Measurements from ENCODE around the gene ARAP2. TPM values are rescaled to one million over a fixed set of nuclear protein-coding genes. Genes with fewer than 3 reads are reported as not detected.

The ARAP2 gene
- total RNA-seq, 1 donor from 2014 or later, result 52.8 TPM

DNA sequence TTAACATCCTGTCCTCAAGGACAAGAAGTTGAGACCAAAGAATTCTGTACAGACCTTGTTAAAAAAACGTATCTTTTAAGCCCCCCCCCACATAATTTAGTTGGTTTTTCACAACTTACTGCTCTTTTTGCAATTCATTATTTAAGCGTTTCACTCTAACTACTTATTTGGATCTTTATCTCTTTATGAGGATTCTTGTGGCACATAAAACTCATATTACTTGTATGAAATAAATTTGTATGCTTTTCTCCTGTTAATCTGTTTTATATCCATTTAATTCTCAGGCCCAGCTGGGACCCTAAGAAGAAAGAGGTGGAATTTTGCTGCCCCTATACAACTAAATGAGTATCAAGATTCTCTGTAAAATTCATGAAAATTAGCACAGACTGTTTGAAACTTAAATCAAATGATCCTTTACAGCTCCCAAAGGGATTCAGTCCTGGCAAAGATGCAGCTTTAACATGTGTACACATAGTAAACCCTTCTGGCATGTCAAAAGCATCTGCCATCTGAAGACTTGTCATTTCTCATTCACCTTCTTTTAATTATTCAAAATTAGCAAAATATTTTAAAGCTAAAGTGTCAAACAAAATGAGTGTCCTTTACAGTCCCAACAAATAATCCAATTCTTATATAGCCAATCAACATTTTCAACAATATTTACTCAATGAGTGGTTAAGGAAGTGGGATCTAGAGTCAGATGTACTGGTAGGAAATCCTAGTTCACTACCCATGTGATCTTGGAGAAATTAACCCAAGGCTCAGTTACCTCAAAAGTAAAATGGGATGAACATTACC is 17.7 kb downstream of the ARAP2 start:
- no peak for TF ChIP-seq POLR2AphosphoS5 (IDR thresholded peaks at IDR 0.05; ENCODE audit: insufficient read depth in 1 of 2, low read depth in 1 of 2)

DNA sequence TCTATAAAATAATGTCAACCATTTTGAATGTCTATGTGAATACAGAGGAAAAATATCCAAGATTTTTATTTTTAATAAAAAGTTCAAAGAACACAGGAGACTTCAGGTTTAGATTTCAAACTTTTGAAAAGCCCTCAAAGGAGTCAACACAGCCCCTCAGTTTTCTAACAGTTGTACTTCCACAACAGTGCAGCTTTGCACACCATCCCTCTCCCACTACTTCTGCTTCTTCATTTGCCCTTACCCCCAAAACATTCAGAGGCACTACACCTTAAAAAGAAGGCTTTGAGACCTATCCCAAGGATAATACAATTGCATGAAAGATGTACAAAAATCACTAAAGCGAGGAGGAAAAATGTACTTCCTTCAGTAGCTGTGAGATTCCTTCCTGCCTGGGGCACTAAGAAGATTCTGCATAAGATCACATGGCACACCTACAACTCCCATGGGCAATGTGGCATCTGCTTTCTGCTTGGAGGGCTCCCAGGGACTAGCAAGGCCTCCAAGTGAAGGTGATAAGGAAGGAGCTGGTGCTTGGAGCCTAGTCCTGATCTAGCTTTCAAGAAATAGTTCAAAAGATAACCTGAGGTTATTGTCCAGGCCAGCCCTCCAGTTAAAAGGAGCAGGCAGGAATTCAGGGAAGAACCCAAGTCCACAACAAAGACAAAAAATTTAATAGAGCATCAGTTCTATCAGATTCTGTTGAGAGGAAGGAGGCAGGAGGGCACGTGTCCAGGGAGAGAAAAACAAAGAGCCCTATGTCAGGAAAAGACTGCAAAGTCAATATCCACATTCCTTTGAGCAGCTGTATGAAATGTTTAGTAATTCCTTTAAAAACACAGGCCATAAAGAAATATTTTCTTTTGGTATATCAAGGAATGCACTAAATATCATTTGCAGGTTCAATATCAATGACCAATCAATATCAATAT is 19.1 kb downstream of the ARAP2 start:
- Histone ChIP-seq H3K4me3 (no peak overlapping the region), H3K27ac (no peak overlapping the region), H3K36me3 (no peaks in the 10 kb centered on the region), H3K4me1 (peaks cover 26% of the 10 kb centered on the region), H3K9me3 (no peaks in the 10 kb centered on the region), H3K27me3 (no peaks in the 10 kb centered on the region)
- intact Hi-C loops (cut with DNase I), result no loop called here
- TF ChIP-seq POLR2AphosphoS5 (IDR thresholded peaks at IDR 0.05; ENCODE audit: insufficient read depth in 1 of 2, low read depth in 1 of 2) (no peak), POLR2A (IDR thresholded peaks at IDR 0.05) (no peak)
- TF ChIP-seq, protein P1, sequence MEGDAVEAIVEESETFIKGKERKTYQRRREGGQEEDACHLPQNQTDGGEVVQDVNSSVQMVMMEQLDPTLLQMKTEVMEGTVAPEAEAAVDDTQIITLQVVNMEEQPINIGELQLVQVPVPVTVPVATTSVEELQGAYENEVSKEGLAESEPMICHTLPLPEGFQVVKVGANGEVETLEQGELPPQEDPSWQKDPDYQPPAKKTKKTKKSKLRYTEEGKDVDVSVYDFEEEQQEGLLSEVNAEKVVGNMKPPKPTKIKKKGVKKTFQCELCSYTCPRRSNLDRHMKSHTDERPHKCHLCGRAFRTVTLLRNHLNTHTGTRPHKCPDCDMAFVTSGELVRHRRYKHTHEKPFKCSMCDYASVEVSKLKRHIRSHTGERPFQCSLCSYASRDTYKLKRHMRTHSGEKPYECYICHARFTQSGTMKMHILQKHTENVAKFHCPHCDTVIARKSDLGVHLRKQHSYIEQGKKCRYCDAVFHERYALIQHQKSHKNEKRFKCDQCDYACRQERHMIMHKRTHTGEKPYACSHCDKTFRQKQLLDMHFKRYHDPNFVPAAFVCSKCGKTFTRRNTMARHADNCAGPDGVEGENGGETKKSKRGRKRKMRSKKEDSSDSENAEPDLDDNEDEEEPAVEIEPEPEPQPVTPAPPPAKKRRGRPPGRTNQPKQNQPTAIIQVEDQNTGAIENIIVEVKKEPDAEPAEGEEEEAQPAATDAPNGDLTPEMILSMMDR (IDR thresholded peaks at IDR 0.05), result no peak
- DNase-seq (ENCODE audit: extremely low spot score in 2 of 2), result no peak

More for the DNA sequence above, 17.7 kb downstream of the ARAP2 start:
- Histone ChIP-seq H3K36me3 (no peaks in the 10 kb centered on the region), H3K27me3 (no peaks in the 10 kb centered on the region), H3K4me3 (no peak overlapping the region), H3K4me1 (peaks cover 26% of the 10 kb centered on the region), H3K27ac (no peak overlapping the region), H3K9me3 (no peaks in the 10 kb centered on the region)
- intact Hi-C loops (cut with DNase I), result no loop called here
- DNase-seq (ENCODE audit: extremely low spot score in 2 of 2), result no peak

DNA sequence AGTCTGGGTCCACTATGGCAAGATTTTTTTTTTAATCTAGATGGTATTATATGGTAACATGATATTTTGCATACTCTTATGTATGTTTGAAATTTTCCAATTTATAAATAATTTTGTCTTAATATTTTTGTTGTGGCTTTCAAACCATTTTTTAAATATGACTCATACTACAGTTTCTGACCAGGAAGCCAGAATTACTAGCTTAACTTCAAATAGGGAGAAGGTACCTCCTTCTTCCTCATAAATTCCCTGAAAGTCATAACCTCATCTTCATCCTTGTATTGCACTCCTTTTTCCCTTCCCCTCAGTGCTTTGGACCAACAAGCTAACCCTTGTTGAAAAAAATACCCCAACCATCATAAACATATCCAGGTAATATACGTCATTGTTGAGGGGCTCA is 21.6 kb downstream of the ARAP2 start:
- Histone ChIP-seq H3K27ac (no peak overlapping the region), H3K27me3 (no peaks in the 10 kb centered on the region), H3K36me3 (no peaks in the 10 kb centered on the region), H3K4me3 (no peak overlapping the region), H3K9me3 (no peaks in the 10 kb centered on the region), H3K4me1 (peaks cover 23% of the 10 kb centered on the region)
- intact Hi-C loops (cut with DNase I), result no loop called here
- no peak for DNase-seq (ENCODE audit: extremely low spot score in 2 of 2)
- TF ChIP-seq POLR2A (IDR thresholded peaks at IDR 0.05), result no peak
- TF ChIP-seq, protein P1 (IDR thresholded peaks at IDR 0.05), result no peak
- TF ChIP-seq POLR2AphosphoS5 (IDR thresholded peaks at IDR 0.05; ENCODE audit: insufficient read depth in 1 of 2, low read depth in 1 of 2), result no peak

DNA sequence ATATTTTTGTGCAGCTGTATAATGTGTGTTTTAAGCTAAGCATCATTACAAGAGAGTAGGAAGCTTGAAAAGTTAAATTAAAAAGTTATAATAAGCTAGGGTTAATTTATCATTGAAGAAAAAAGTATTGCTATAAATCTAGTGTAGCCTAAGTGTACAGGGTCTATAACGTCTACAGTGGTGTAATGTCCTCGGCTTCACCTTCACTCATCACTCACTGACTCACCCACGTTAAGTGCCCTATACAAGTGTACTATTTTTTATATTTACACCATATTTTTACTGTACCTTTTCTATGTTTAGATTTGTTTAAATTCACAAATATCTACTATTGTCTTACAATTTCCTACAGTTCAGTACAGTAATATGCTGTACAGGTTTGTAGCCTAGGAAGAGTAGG is 23.5 kb downstream of the ARAP2 start:
- Histone ChIP-seq H3K27ac (no peak overlapping the region), H3K4me3 (no peak overlapping the region), H3K9me3 (no peaks in the 10 kb centered on the region), H3K36me3 (no peaks in the 10 kb centered on the region), H3K4me1 (peaks cover 7% of the 10 kb centered on the region), H3K27me3 (no peaks in the 10 kb centered on the region)
- TF ChIP-seq, protein P1 (IDR thresholded peaks at IDR 0.05), result no peak
- TF ChIP-seq POLR2AphosphoS5 (IDR thresholded peaks at IDR 0.05; ENCODE audit: insufficient read depth in 1 of 2, low read depth in 1 of 2) (no peak), POLR2A (IDR thresholded peaks at IDR 0.05) (no peak)
- DNase-seq (ENCODE audit: extremely low spot score in 2 of 2), result no peak
- intact Hi-C loops (cut with DNase I), result no loop called here

DNA sequence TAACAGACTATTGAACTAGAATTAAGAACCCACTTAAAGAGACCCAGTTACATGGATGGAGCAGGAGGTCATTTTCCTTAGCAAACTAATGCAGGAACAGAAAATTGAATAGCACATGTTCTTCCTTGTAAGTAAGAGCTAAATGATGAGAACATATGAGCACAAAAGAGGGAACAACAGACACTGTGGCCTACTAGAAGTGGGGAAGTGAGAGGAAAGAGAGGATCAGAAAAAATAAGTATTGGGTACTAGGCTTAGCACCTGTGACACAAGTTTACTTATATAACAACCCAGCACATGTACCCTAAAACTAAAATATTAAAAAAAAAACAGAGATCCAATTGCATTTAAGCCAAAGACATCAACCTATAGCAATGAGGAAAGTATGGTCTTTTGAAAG is 26.2 kb downstream of the ARAP2 start:
- no peaks in the 10 kb centered on the region for H3K36me3 ChIP-seq
- no peaks in the 10 kb centered on the region for H3K27me3 ChIP-seq
- H3K27ac ChIP-seq, result no peak overlapping the region
- intact Hi-C loops (cut with DNase I), result no loop called here
- DNase-seq (ENCODE audit: extremely low spot score in 2 of 2), result no peak
- no peaks in the 10 kb centered on the region for H3K9me3 ChIP-seq
- no peak overlapping the region for H3K4me3 ChIP-seq
- no peak for TF ChIP-seq POLR2AphosphoS5 (IDR thresholded peaks at IDR 0.05; ENCODE audit: insufficient read depth in 1 of 2, low read depth in 1 of 2)
- no peak for TF ChIP-seq POLR2A (IDR thresholded peaks at IDR 0.05)
- TF ChIP-seq, protein P1 (IDR thresholded peaks at IDR 0.05), result no peak
- no peaks in the 10 kb centered on the region for H3K4me1 ChIP-seq
